ENCODE measurements around the gene OBP2A. TPM values are rescaled to one million over a fixed set of nuclear protein-coding genes. Genes with fewer than 3 reads are reported as not detected.

Gene OBP2A
- total RNA-seq, 1 experiment from 2014 or later, result not detected

DNA sequence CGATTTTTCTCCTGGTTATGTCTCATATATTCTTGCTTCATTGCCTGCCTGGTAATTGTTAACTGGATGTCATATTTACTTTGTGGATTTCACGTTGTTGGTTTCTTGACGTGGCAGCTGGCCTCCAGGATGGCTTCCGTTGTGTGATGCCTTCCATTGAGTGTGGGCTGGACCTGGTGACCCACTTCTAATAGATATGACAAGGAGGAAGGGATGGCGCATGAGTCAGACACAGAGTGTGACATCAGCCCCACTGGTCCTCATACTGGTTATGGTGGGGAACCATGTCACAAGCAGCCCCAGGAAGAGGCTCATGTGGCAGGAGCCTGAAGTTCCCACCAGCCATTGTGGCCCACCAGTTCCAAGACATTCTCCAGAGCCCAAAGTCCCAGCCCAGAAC lies 9.3 kb downstream of the OBP2A start:
- Histone ChIP-seq H2AFZ (ENCODE audit: low read length) (no peak overlapping the region), H3K4me2 (ENCODE audit: insufficient read depth, insufficient read length, low read length) (no peak overlapping the region), H2BK12ac (ENCODE audit: insufficient read length, low read depth, low read length) (no peak overlapping the region), H3K23me2 (ENCODE audit: insufficient read length, low read depth, low read length, poor library complexity, severe bottlenecking) (no peaks in the 10 kb centered on the region), H3K14ac (ENCODE audit: insufficient read depth, low read length) (no peak overlapping the region), H2BK15ac (ENCODE audit: low read depth, low read length) (no peak overlapping the region), H3T11ph (ENCODE audit: low read length) (no peak overlapping the region), H3K27me3 (ENCODE audit: insufficient read depth, low read length) (no peaks in the 10 kb centered on the region), H3K79me2 (ENCODE audit: insufficient read depth, low read length) (no peaks in the 10 kb centered on the region), H3K4me1 (ENCODE audit: insufficient read depth, low read length) (no peaks in the 10 kb centered on the region; the same call in 1 of the 2 replicates), H4K5ac (ENCODE audit: insufficient read length, low read depth, low read length) (no peak overlapping the region), H4K91ac (ENCODE audit: insufficient read length, low read depth, low read length) (no peak overlapping the region), H2AK5ac (ENCODE audit: insufficient read length, low read length) (no peak overlapping the region), H3K56ac (ENCODE audit: insufficient read length, low read depth, low read length) (no peak overlapping the region), H3K9ac (ENCODE audit: extremely low read depth, insufficient read length, low read length) (no peak overlapping the region), H2BK5ac (ENCODE audit: insufficient read length, low read length) (no peak overlapping the region), H3K27ac (ENCODE audit: insufficient read length, low read depth, low read length) (no peak overlapping the region), H3K79me1 (ENCODE audit: insufficient read depth, low read depth, low read length, poor library complexity, severe bottlenecking) (no peaks in the 10 kb centered on the region), H4K8ac (replicated peaks; ENCODE audit: insufficient read length, low read depth, low read length) (no peak overlapping the region), H3K18ac (ENCODE audit: insufficient read length, low read depth, low read length) (no peak overlapping the region), H3K23ac (ENCODE audit: insufficient read length, low read depth, low read length) (no peak overlapping the region), H2BK120ac (ENCODE audit: low read depth, low read length, poor library complexity, severe bottlenecking) (no peak overlapping the region), H4K20me1 (ENCODE audit: control insufficient read depth, insufficient read depth, insufficient read length) (no peaks in the 10 kb centered on the region), H3K4ac (ENCODE audit: low read depth, low read length) (no peak overlapping the region), H3K9me3 (ENCODE audit: control insufficient read depth, low read depth, low read length) (no peaks in the 10 kb centered on the region), H2BK20ac (ENCODE audit: low read depth, low read length, poor library complexity, severe bottlenecking) (no peak overlapping the region)
- no peak overlapping the region for H3K4me3 Mint-ChIP-seq
- H3K27me3 Mint-ChIP-seq (ENCODE audit: low read depth), result peaks cover 7% of the 10 kb centered on the region; the same call in 1 of the 2 replicates
- no peak overlapping the region for H3K27ac Mint-ChIP-seq
- TF ChIP-seq, protein P1, sequence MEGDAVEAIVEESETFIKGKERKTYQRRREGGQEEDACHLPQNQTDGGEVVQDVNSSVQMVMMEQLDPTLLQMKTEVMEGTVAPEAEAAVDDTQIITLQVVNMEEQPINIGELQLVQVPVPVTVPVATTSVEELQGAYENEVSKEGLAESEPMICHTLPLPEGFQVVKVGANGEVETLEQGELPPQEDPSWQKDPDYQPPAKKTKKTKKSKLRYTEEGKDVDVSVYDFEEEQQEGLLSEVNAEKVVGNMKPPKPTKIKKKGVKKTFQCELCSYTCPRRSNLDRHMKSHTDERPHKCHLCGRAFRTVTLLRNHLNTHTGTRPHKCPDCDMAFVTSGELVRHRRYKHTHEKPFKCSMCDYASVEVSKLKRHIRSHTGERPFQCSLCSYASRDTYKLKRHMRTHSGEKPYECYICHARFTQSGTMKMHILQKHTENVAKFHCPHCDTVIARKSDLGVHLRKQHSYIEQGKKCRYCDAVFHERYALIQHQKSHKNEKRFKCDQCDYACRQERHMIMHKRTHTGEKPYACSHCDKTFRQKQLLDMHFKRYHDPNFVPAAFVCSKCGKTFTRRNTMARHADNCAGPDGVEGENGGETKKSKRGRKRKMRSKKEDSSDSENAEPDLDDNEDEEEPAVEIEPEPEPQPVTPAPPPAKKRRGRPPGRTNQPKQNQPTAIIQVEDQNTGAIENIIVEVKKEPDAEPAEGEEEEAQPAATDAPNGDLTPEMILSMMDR (conservative IDR thresholded peaks at IDR 0.05), result no peak
- peaks cover 5 to 11% of the 10 kb centered on the region in 2 experiments; a peak in 2 of 4 replicates for H3K4me1 Mint-ChIP-seq
- peaks cover 0 to 3% of the 10 kb centered on the region in 2 experiments; a peak in 1 of 5 replicates for H3K9me3 Mint-ChIP-seq
- DNase-seq, result no peak
- WGBS (ENCODE audit: extremely low coverage, insufficient read length, low lambda C conversion rate), result no CpG with 5 or more reads among the region's 5 CpGs
- H3K36me3 Mint-ChIP-seq (ENCODE audit: insufficient read depth in 1 of 3, low read depth in 3 of 3), result no peaks in the 10 kb centered on the region
